ENCODE results near the gene HOXD12.

Gene HOXD12

DNA sequence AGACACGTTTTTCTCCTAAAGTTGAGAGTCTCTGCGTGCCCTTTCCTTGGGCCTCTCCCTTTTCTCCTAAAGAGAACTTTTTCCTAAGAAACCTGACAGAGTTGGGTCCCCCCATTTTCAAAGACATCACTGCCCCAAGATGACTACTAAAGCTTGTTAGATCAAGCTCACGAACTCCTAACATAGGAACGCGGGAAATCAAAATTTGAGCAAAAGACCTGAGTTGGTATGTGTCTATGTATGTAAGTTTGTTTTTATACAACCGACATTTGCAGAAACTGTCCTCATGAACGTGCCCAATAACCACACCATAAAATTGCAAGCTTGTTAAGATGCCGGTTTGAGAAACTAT is 5.7 kb upstream of the HOXD12 start:
- no peak for DNase-seq

DNA sequence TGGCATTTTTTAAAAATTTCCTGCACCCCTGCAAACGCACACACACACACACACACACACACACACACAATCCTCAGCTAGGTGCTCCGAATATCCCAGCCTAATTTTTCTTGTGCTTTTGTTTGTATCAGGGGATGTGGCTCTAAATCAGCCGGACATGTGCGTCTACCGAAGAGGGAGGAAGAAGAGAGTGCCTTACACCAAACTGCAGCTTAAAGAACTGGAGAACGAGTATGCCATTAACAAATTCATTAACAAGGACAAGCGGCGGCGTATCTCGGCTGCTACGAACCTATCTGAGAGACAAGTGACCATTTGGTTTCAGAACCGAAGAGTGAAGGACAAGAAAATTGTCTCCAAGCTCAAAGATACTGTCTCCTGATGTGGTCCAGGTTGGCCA is 5.2 kb upstream of the HOXD12 start:
- DNase-seq, result no peak

DNA sequence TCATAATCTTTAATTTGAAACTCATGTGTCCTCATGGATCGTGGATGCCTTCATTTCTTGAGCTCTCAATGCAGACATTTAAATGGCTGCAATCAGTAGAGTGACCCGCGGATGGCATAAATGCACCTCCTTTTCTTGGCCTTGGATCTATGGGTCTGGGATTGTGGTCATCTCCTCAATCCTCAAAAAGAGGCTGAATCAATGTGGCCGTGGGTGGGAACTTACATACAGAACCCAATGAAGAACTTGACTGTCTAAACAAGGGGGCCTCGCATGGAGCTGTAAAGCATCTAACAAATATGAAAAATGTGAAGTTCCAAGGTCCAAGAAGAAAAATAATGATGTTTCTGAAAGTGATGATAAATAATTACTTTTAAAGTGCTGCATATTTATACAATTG is 4.2 kb upstream of the HOXD12 start:
- no peak for DNase-seq

DNA sequence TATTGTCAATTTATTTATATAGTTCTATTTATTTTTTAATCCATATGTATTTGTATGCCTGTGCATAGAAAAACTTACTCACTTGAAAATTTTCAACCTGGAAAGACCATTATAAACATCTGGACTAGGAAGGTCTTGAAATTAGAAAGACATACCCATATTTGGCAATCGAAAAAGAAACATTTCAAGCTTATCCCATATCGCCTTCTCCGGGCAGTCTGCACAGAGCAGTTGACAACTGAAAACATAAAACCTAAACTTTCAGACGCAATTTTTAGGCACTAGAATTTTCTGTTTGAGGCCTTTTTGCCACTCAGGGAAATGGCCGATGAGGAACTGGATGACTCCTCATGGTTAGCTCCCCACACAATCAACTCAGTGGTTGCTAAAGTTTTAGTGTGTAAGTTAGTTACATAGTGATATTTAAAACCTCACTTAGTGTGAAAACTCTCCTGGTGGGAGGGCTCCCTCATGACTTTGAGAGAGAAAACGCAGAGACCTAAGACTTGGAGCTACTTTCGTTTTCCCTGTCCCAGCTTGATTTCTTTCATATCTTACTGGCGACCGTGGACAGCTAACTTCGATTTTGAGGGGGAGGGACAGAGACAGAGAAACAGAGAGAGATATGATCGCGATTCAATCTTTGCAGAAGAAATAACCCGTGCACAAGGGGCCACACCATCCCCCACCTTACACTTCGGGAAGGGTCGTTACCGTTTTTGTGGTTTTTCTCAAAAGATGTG is 3.2 kb upstream of the HOXD12 start:
- DNase-seq, result no peak

DNA sequence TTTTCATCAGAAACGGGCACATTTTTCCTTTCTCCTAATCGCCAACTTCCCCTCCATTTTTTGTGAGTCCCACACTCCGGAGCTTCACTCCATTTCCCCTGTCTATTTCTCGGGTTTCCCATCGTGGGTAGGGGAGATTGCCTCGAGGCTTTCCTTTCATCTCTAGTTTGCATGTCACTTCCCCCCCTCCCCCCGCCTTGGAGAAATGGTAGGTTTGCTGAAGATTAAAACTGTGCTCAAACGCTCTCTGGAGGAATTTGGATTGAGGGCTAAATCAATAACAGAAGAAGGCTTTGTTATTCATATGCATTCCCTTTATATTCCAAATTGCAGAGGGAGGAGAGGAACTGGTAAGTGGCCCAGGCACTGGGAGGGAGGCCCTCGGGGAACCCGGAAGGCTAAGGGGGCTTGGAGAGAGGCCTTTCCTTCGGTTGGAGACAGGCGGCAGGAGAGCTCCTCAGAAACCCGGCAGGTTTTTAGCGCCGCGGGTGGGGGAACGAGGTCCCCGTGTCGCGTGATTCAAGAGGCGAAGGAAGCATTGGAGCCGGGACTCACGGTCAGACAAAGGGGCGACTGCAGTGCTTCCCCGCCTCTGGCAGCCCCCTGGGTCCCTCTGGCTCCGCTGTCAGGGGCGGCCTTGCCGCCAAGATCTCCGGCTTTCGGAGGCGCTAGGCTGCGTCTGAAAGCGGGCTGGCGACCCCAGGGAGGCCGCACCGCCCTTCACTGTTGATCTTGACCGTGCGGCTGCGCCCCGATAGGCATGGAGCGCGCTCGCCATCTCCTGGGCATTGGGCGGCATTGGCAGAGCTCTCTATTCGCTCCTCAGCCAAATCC is 2.4 kb upstream of the HOXD12 start:
- DNase-seq, result peak; percentile 86

DNA sequence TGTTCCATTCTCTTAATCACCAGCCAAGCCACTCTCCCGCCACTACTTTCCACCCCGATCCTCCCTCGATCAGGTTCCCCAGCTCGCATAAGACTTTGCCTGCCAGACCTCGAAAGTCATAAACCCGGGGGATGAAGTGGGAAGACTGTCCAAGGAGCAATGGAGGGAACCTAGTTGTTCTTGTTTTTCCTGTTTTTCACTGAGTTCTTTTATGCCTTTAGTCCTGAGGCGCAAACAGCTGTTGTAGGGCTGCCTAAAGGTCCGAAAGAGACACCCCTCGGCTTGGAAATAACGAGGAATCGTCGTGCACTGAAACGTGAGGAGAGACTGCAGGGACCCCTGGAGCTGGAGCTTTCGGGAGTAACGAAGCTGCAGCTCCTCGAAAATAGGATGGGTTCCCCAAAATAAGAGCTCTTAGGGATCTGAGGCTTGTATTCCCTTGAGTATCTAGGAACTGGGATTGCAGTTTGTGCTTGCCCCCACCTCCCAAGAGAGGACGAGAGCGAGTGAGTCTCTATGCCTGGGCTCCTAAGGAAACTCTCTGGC is 1.7 kb upstream of the HOXD12 start:
- DNase-seq, result no peak

DNA sequence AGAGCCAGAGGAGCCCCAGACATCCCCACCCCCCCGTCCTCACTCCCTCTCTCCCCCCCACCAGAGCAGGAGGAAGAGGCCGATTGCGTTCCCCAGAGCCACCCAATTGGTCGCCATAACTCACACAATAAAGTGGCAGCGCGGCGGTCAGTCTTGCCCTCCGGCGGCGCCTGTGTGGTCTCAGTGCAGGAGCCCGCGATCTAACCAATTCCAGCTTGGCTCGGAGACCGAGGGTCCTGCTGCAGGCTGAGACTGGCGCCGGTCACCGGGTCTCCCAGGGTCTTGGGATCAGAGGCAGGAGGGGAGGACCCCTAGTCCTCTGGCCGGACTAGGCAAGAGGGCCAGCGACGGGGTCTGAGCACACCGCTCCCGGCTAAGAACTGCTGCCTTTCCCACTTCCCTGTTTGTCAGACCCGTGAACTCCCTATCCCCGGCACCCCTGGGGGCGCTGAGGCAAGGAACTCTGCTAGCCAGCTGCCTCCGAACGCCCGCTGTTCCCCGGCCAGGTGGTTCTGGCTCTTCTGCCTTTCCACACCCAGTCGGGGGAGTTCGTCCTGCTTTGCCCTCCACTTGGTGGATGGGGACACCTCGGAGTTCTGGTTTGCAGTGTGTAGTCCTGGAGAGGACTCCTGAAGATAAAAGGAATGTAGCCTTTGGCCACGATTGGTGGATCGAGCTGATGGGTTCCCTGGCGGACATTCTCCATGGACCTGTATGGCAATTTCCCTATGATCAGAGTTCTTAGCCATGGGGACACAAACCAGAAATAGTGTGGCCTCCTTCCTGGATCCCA is 1.0 kb upstream of the HOXD12 start:
- DNase-seq, result no peak

DNA sequence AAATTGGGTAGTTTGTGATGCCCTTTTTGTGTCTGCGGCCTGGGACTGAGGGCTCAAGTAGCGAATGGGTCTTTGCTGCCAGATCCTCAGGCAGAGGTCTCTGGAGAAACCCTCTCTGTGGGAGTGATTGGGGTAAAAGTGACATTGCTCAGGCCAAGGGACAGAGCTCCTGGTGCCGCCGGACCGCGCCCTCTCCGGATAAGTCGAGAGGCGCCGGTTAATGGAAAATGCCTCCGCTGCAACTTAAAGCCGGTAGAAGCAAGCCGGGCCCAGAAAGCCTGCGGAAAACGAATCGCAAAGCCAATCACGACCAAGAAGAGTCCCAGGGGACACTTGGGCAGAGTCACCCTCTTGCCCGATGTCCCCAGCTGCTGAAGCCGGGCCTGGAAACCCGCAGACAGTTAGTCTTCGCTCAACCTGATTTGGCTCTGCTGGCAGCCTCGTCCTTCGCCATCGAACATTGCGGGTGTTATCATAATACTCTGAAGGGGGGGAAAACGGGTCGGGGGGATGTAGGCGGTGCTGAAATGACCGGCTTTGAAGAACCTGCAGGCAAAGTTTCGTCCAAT is 352 bp upstream of the HOXD12 start:
- DNase-seq, result no peak

DNA sequence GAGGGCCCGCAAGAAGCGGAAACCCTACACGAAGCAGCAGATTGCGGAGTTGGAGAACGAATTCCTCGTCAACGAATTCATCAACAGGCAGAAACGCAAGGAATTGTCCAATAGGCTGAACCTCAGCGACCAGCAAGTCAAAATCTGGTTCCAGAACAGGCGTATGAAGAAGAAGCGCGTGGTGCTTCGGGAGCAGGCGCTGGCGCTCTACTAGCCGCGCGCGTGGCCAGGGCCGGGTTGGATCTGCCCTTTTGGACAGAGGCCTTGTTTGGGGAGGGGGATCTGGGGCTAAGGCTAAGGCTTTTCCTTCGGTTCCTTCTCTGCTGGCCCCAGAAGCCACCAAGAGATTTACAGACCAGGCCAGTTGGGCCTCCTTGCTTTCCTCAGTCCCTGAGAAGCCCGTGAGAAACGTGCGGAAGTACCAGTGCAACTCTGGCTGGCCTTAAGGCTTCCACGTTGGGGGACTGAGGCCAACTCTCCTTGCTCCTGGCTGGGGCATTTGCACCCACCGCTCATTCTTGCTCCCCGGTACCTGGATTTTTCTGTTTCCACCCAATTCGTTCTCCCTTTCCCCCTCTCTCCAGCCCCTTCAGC is 1.0 kb downstream of the HOXD12 start:
- DNase-seq, result no peak

DNA sequence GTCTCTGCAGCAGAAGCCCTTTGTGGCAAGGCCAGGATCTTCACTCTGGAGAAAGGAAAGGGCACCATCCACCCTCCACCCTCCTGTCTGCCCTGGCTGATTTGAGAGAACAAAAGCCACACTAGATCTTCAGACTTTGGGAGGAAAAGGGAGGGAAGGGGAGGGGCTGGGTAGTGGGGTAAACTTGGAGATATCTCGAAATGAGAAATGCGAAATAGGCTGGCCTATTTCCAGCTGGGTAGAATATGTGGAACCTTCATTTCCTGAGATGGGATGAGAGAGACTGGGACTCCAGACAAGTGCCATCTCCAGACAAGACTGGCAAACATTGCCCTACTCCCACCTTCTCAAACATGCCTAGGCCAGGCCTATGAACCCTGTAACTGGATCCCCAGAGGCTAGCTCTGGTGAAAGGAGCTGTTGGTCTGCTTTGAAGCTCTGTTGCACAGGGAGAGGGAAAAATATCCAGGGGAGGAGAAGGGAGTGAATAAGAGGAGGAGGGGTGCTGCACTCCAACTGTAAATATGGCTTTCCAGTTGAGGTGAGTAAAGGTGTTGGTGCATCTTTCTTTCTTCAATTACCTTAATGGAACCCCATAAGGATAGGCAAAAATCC is 1.7 kb downstream of the HOXD12 start:
- DNase-seq, result no peak

DNA sequence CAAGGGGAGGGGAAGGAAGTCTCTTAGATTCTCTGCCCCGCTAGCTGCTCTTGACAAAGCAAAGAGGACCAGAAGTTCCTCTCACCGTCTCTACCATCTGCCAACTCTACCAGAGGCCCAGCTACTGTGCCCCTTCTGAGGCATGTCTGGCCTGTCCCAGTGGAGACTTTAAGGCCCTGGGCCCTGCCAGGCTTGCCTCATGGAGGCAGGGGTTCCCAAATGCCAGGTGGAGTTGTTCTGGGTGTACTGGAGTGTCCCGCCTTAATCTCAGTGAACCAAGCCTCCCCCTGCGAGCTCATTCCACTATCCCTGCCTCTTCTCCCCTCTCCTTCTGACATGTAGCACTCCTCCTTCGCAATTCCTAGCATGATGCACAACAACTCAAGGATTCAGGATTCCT is 2.2 kb downstream of the HOXD12 start:
- DNase-seq, result no peak

DNA sequence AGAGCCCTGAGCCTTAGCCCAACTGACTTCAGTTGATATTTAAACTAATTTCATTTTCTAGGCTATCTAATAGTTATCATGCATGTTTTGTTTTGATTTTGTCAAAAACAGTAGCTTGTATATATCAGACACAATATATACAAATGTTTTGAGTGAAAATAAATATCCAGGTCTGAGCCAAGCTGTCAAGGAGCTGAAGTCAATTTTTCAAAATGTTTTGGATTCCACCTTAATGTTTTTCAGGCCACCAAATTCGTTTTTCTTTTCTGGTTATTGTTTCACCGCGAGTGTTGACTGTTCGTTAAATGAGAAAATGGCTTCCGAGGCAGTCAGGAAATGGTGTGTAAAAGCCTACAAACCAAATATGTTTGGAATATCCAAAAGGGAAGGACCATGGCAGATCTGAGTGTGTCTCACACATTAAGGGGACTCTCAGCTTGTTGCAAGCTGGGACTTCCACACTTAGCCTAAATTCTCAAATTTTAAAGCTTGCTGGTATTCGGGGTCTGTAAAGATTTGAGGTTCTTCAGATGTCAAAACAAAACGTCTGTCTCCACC is 2.8 kb downstream of the HOXD12 start:
- DNase-seq, result no peak

DNA sequence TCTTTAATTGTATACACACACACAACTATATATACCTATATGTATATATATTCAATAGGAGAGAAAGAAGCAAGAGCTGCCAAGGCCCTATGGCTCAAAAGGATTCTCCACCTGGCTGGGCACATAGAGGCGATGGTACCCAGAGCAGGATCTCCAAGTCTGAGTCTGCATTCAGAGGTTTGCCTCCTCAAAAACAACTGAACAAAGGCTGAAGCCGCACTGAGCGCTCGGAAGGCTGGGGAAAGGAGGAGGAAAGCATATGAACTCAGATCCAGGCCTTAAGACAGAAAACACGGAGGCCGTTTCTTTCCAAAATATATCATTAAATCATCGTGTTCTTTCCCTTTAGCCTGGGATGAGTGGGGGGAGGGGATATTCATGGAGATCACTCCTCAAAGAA is 3.6 kb downstream of the HOXD12 start:
- no peak for DNase-seq

DNA sequence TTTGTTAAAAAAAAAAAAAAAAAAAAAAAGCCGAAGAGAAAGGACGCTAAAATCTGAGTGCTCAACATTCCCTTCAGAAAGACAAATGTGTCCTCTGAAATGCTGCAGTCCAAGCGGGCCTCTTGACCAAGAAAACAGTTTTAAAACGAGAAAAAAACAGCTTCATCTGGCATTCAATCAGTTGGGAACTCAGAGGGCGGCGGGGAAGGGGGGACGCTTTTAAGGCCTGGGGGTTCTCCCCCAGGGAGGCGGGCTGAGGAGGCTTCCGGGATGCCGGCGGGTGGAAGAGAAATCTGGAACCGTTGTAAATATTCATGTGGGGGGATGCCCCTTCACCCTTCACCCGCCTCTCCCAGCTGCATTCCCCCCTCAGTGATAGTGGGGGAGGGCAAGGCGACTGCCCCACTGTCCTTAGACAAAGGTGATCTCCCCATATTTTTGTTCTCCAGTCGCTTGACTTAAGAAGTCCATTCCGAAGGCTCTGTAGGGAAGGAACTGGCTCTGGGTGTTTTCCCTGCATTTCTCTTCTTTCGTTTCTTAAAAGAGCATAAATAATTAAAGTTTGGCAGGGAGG is 4.2 kb downstream of the HOXD12 start:
- no peak for DNase-seq

DNA sequence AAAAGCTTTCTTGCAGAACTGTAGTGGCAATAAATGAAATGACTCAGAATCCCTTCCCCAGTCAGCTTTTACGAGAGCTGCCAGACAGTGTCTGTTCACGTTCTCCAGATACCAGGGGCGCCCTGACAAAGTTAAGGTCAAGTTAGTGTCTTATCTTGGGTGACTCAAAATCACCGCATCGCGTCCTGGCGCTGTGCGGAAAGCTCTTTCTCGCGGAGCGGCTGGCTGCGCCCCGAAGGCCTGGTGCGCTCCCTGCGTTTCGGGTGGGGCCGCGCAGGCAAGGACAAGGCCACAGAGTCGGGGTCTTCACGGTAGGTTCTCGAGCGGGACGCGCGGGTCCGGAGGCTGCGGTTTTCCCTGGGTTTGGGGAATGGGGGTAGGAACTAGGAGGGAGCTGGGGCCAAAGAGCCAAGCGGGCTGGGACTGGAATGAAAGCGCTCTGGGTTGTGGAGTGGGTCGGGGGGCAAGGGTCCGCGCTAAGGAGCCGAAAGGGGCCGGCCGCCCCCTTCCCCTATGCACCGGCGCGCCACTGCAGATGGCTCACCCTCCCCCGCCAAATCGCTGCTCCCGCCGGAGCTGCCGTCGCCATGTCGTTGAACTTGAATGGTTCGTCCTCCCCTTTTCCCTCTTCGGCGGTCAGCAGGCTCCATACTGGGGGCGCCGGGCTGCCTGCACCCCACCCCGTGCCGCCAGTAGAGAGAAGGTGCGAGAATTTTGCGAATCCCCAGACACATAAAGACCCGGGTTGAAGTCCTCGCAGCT is 4.9 kb downstream of the HOXD12 start:
- DNase-seq, result no peak

DNA sequence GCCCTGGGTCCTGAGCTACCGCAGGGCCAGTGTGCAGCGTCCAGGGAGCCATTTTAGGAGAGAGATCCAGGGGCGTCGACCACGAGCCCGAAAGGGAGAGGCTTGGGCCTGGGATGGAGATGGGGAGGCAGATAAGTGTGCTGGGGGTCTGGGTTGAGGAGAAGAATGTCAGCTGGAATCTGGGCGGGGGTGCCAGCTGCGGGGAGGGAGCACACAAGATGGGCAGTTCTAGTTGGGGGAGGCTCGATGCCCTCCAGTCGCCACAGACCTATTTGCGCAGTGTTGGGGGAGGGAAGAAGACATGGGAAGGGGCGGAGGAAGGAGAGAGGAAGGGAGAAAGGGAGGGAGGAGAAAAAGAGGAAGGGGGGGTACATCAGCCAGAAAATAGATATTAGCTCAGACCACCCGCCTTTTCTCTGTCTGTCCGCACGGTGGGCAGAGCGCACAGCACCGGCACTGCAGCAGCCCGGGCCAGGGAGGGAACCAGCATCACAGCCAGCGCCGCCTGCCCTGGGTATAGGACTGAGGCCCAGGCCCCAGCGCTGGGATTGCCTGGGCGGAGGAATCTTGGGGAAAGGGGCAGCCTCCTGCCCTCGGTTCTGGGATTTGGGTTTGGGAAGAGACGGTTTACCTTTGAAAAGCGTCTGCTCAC is 5.6 kb downstream of the HOXD12 start:
- DNase-seq, result no peak

DNA sequence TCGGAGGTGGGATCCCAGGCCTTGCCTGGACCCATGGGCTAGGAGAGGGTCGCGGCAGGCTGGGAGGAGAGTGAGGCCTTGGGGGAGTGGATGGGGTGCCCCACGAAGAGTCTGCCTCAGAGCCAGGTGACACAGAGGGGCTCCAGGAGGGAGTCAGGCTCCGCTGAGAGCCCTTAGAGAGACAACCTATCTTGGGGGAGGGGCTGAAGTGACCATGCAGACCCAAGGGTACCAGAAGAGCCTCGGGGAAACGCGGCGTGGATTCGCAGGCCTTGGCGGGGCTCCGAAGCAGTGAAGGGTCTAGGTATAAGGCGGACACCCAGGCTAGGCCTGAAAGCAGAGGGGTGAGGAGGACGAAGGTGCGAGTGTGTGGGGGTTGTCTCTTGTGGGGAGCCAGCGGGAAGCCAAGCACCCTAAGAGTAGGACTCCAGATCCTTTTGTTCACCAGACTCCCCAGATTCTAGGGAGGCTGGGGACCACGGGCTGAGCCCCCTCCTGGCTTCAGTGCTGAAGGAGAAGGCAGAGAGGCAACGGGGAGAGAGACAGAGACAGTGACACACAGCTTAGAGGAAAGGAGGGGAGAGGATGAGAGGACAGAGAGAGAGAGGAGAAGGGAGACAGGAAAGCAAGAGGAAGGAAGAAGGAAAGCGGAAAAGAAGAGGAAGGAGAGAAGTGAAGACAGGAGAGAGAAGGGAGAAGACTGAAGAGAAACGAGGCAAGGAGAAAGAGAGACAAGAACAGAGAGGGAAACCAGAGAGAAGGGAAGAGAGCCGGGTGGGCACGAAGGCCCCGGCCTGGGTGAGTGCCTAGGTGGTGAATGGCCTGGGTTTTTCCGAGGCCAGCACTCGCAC is 6.4 kb downstream of the HOXD12 start:
- no peak for DNase-seq

DNA sequence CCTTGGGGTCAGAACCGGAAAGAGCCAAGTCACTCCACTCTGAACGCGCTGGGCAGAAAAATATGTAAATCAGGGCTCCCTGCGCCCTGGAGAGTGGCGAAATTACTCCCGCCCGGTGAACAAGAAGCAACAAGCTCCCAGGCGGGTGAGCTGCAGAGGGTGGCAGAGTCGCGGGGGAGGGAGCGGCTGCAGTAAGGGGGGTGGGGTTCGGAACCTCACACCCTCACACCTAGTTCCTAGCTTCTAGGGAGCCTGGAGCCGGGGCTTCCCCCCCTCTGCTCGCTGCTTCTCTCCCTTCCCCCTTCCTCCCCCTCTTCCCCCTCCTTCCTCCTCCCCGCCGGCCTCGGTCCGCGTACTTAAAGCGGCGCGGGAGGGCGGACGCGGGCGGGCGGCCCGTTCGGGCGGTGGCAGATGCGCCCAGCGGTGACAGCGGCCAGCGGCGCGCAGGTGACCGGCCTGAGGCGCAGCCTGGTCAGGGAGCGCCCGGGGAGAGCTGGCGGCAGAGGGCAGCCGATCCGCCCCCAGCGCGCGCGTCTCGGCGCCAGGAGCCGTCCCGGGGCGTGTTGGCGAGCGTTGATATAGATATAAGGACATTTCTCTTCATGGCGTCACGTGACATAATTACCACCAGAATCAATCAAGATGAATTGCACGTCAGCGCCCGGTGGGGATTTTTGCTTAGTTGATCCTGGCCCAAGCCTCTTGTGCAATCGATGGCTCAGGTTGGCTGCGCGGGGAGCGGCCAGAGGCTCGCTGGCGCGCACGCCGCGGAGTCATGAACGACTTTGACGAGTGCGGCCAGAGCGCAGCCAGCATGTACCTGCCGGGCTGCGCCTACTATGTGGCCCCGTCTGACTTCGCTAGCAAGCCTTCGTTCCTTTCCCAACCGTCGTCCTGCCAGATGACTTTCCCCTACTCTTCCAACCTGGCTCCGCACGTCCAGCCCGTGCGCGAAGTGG is 7.3 kb downstream of the HOXD12 start, which contains the start of gene HOXD11:
Gene HOXD11, plus strand, starts transcription at position 700 of the 959 bp plus-strand sequence. Its CDS starts 76 bp downstream, at position 776.
- peak; percentile 82 to 84 for DNase-seq
